Hypothalamus (tissue), 51 donors: Measurements from ENCODE around the gene MAT1A.
"Not testable (repeated sequence)": the region's sequence is repeated elsewhere in the genome, so short reads cannot be mapped to it uniquely, and the experiment has no call there.

Source experiments
- DNase-seq, 51 donors: peaks; one replicate each; lab custom pipeline; 2025; lab: John Stamatoyannopoulos, UW

MAT1A gene

GRCh38 chr10:80236457-80236856 lies 53.0 kb downstream of the MAT1A start:
- DNase-seq: not testable (repeated sequence)

- DNase-seq: not testable (repeated sequence)
Measured at GRCh38 chr10:80234331-80235235, 54.9 kb downstream of the MAT1A start.

GRCh38 chr10:80233871-80234270 lies 55.6 kb downstream of the MAT1A start:
- not testable (repeated sequence) for DNase-seq

GRCh38 chr10:80226723-80227122 lies 62.7 kb downstream of the MAT1A start:
- not testable (repeated sequence) for DNase-seq

GRCh38 chr10:80223031-80223419 lies 66.4 kb downstream of the MAT1A start:
- DNase-seq: not testable (repeated sequence)
